KMS-11 (cell line): ENCODE data around the gene CYP26B1.

ENCODE experiments used
- H2AFZ ChIP-seq: fragments of 200-600 bp; sonication (generic); 2 replicates; pipeline ENCODE4 v1.6.1; 2016; ENCODE audit warnings: antibody characterized with exemption, mixed run types, low read depth
- H3K27ac ChIP-seq: fragments of 200-600 bp; sonication (generic); 2 replicates; pipeline ENCODE4 v1.6.1; 2016; ENCODE audit warnings: mild to moderate bottlenecking, mixed run types
- H3K27me3 ChIP-seq: fragments of 200-600 bp; sonication (generic); 2 replicates; pipeline ENCODE4 v1.6.1; 2017; ENCODE audit warnings: mild to moderate bottlenecking, low read depth, mixed run types, moderate library complexity; ENCODE audit not compliant: insufficient read depth
- H3K36me3 ChIP-seq: fragments of 200-600 bp; sonication (generic); 2 replicates; pipeline ENCODE4 v1.6.1; 2017; ENCODE audit warnings: mild to moderate bottlenecking, mixed run types; ENCODE audit not compliant: insufficient read depth
- H3K4me1 ChIP-seq: fragments of 200-600 bp; sonication (generic); 2 replicates; pipeline ENCODE4 v1.6.1; 2016; ENCODE audit warnings: mild to moderate bottlenecking, low read depth, mixed run types; ENCODE audit not compliant: poor library complexity, severe bottlenecking
- H3K4me2 ChIP-seq: fragments of 200-600 bp; sonication (generic); 2 replicates; pipeline ENCODE4 v1.7.0; 2016; ENCODE audit warnings: mild to moderate bottlenecking, mixed run types
- H3K4me3 ChIP-seq: fragments of 200-600 bp; sonication (generic); IDR thresholded peaks from 2 replicates; pipeline ENCODE4 v1.6.1; 2017; ENCODE audit warnings: low read depth, low read length, mixed read lengths; ENCODE audit not compliant: insufficient read depth
- H3K79me2 ChIP-seq: fragments of 200-600 bp; sonication (generic); 2 replicates; pipeline ENCODE4 v1.6.1; 2016; ENCODE audit warnings: low read depth, mixed run types; ENCODE audit not compliant: insufficient read depth
- H3K9ac ChIP-seq: fragments of 200-600 bp; sonication (generic); 2 replicates; pipeline ENCODE4 v1.6.1; 2016; ENCODE audit warnings: mild to moderate bottlenecking, mixed run types
- H4K20me1 ChIP-seq: fragments of 200-600 bp; sonication (generic); 2 replicates; pipeline ENCODE4 v1.6.1; 2016; ENCODE audit warnings: mild to moderate bottlenecking, mixed run types; ENCODE audit not compliant: insufficient read depth
- CTCF ChIP-seq: fragments of 200-600 bp; sonication (generic); conservative IDR thresholded peaks from 2 replicates; pipeline ENCODE4 v1.6.1; 2017; ENCODE audit warnings: low read depth, mild to moderate bottlenecking, antibody characterized with exemption, low read length, moderate library complexity, mixed read lengths

CYP26B1 gene

GRCh38 chr2:72116081-72116533 is 31.6 kb downstream of the CYP26B1 start:
- no peak overlapping the region for H3K27ac ChIP-seq
- H4K20me1 ChIP-seq, result no peaks in the 10 kb centered on the region
- no peak overlapping the region for H2AFZ ChIP-seq
- no peaks in the 10 kb centered on the region for H3K36me3 ChIP-seq
- H3K4me2 ChIP-seq, result no peak overlapping the region
- no peak for TF ChIP-seq CTCF
- no peaks in the 10 kb centered on the region for H3K79me2 ChIP-seq
- H3K4me3 ChIP-seq, result no peak overlapping the region
- no peaks in the 10 kb centered on the region for H3K27me3 ChIP-seq
- H3K4me1 ChIP-seq, result no peaks in the 10 kb centered on the region
- no peak overlapping the region for H3K9ac ChIP-seq

- no peak overlapping the region for H3K27ac ChIP-seq
- no peaks in the 10 kb centered on the region for H3K27me3 ChIP-seq
- no peak overlapping the region for H2AFZ ChIP-seq
- TF ChIP-seq CTCF, result no peak
- H3K4me2 ChIP-seq, result no peak overlapping the region
- no peak overlapping the region for H3K9ac ChIP-seq
- H4K20me1 ChIP-seq, result no peaks in the 10 kb centered on the region
- H3K4me1 ChIP-seq, result no peaks in the 10 kb centered on the region
- H3K36me3 ChIP-seq, result no peaks in the 10 kb centered on the region
- H3K4me3 ChIP-seq, result no peak overlapping the region
- no peaks in the 10 kb centered on the region for H3K79me2 ChIP-seq
Measured at GRCh38 chr2:72115110-72116080, 32.3 kb downstream of the CYP26B1 start.

- no peak for TF ChIP-seq CTCF
- Histone ChIP-seq H3K36me3 (no peaks in the 10 kb centered on the region), H4K20me1 (no peaks in the 10 kb centered on the region), H3K27ac (no peak overlapping the region), H3K4me1 (no peaks in the 10 kb centered on the region), H2AFZ (no peak overlapping the region), H3K9ac (no peak overlapping the region), H3K4me2 (no peak overlapping the region), H3K4me3 (no peak overlapping the region), H3K27me3 (no peaks in the 10 kb centered on the region), H3K79me2 (no peaks in the 10 kb centered on the region)
Measured at GRCh38 chr2:72114693-72115051, 33.0 kb downstream of the CYP26B1 start.

- Histone ChIP-seq H2AFZ (no peak overlapping the region), H3K27me3 (no peaks in the 10 kb centered on the region), H4K20me1 (no peaks in the 10 kb centered on the region), H3K4me1 (no peaks in the 10 kb centered on the region), H3K4me3 (no peak overlapping the region), H3K79me2 (no peaks in the 10 kb centered on the region), H3K36me3 (no peaks in the 10 kb centered on the region), H3K27ac (no peak overlapping the region), H3K9ac (no peak overlapping the region), H3K4me2 (no peak overlapping the region)
- no peak for TF ChIP-seq CTCF
Measured at GRCh38 chr2:72113847-72114692, 33.6 kb downstream of the CYP26B1 start.
